Nephron (organoid): ENCODE measurements around the gene CLEC4G.

Source experiments
- H3K27ac Mint-ChIP-seq, 3 experiments: 2 replicates each; pipeline ENCODE4 v1.8.0; 2020; ENCODE audit warnings: mixed read lengths in 3 of 3, mild to moderate bottlenecking in 2 of 3, moderate library complexity in 1 of 3
- H3K27me3 Mint-ChIP-seq: 2 replicates; pipeline ENCODE4 v1.8.0; 2021; ENCODE audit warnings: low read depth, mild to moderate bottlenecking, moderate library complexity, mixed read lengths
- H3K36me3 Mint-ChIP-seq: 2 replicates; pipeline ENCODE4 v1.8.0; 2020; ENCODE audit warnings: low read depth, mixed read lengths
- H3K4me1 Mint-ChIP-seq: 2 replicates; pipeline ENCODE4 v1.8.0; 2020; ENCODE audit warnings: mixed read lengths
- H3K4me3 Mint-ChIP-seq, 3 experiments: 2 replicates each; pipeline ENCODE4 v1.8.0; 2020; ENCODE audit warnings: mild to moderate bottlenecking in 3 of 3, mixed read lengths in 3 of 3, moderate library complexity in 2 of 3
- H3K9me3 Mint-ChIP-seq: 2 replicates; pipeline ENCODE4 v1.8.0; 2020; ENCODE audit warnings: mixed read lengths
- CTCF ChIP-seq, 3 experiments: fragments of 200-600 bp; sonication (generic); IDR thresholded peaks; one replicate each; pipeline ENCODE4 v1.5.0; 2021; ENCODE audit warnings: antibody characterized with exemption in 3 of 3; ENCODE audit not compliant: unreplicated experiment in 3 of 3

CLEC4G gene

GRCh38 chr19:7743425-7743841 lies 11.5 kb upstream of the CLEC4G start:
- H3K27ac Mint-ChIP-seq = no peak overlapping the region
- H3K27me3 Mint-ChIP-seq = peaks cover 62% of the 10 kb centered on the region
- H3K9me3 Mint-ChIP-seq = peaks cover 5% of the 10 kb centered on the region
- H3K36me3 Mint-ChIP-seq = no peaks in the 10 kb centered on the region
- no peak overlapping the region for H3K4me3 Mint-ChIP-seq
- no peak for TF ChIP-seq CTCF (IDR thresholded peaks at IDR 0.05; ENCODE audit: unreplicated experiment in 3 of 3)
- H3K4me1 Mint-ChIP-seq = peaks cover 6% of the 10 kb centered on the region

GRCh38 chr19:7742991-7743390 lies 11.1 kb upstream of the CLEC4G start:
- H3K27me3 Mint-ChIP-seq = peaks cover 60% of the 10 kb centered on the region
- no peak overlapping the region for H3K4me3 Mint-ChIP-seq
- H3K27ac Mint-ChIP-seq = no peak overlapping the region
- H3K36me3 Mint-ChIP-seq = no peaks in the 10 kb centered on the region
- H3K9me3 Mint-ChIP-seq = peaks cover 1% of the 10 kb centered on the region
- peaks cover 6% of the 10 kb centered on the region for H3K4me1 Mint-ChIP-seq
- TF ChIP-seq CTCF (IDR thresholded peaks at IDR 0.05; ENCODE audit: unreplicated experiment in 3 of 3) = no peak

GRCh38 chr19:7742575-7742974 lies 10.7 kb upstream of the CLEC4G start:
- Mint-ChIP-seq H3K9me3 (no peaks in the 10 kb centered on the region), H3K4me1 (peaks cover 4% of the 10 kb centered on the region), H3K27me3 (peaks cover 59% of the 10 kb centered on the region), H3K27ac (no peak overlapping the region), H3K36me3 (no peaks in the 10 kb centered on the region), H3K4me3 (no peak overlapping the region)
- TF ChIP-seq CTCF (IDR thresholded peaks at IDR 0.05; ENCODE audit: unreplicated experiment in 3 of 3) = no peak

- H3K4me1 Mint-ChIP-seq = no peaks in the 10 kb centered on the region
- no peak overlapping the region for H3K4me3 Mint-ChIP-seq
- TF ChIP-seq CTCF (IDR thresholded peaks at IDR 0.05; ENCODE audit: unreplicated experiment in 3 of 3) = no peak
- H3K9me3 Mint-ChIP-seq = no peaks in the 10 kb centered on the region
- H3K27me3 Mint-ChIP-seq = peaks cover 71% of the 10 kb centered on the region
- no peaks in the 10 kb centered on the region for H3K36me3 Mint-ChIP-seq
- H3K27ac Mint-ChIP-seq = no peak overlapping the region
These were observed 8.8 kb upstream of the CLEC4G start for GRCh38 chr19:7740682-7741054.

- H3K4me3 Mint-ChIP-seq = no peak overlapping the region
- peaks cover 77% of the 10 kb centered on the region for H3K27me3 Mint-ChIP-seq
- no peak for TF ChIP-seq CTCF (IDR thresholded peaks at IDR 0.05; ENCODE audit: unreplicated experiment in 3 of 3)
- no peaks in the 10 kb centered on the region for H3K4me1 Mint-ChIP-seq
- H3K36me3 Mint-ChIP-seq = no peaks in the 10 kb centered on the region
- H3K27ac Mint-ChIP-seq = no peak overlapping the region
- no peaks in the 10 kb centered on the region for H3K9me3 Mint-ChIP-seq
These were observed 8.1 kb upstream of the CLEC4G start for GRCh38 chr19:7739801-7740681.

DNA sequence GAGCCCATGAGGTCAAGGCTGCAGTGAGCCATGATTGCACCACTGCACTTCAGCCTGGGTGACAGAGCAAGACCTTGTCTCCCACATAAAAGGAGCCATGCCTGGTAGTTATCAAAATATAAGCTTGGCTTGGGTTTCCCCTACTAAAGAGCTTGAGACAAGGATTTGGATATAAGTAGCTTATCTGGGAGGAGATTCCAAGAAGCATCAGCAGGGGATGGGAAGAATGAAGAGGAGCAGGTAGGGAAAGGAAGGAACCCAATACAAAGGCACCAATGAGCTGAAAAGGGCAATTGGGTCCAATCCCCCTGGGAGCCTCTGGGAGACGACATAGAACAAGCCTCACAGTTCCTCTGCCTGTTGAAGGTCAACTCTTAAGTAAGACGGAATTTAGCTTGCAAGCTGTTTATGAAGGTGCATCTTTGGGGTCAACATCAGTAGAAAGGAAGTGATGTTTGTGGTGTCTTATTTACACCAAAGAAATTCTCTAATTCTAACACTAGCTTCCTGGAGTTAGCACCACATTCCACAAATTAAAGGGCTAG lies 7.4 kb upstream of the CLEC4G start:
- no peak overlapping the region for H3K27ac Mint-ChIP-seq
- H3K9me3 Mint-ChIP-seq = no peaks in the 10 kb centered on the region
- H3K4me3 Mint-ChIP-seq = no peak overlapping the region
- no peaks in the 10 kb centered on the region for H3K36me3 Mint-ChIP-seq
- H3K4me1 Mint-ChIP-seq = no peaks in the 10 kb centered on the region
- no peak for TF ChIP-seq CTCF (IDR thresholded peaks at IDR 0.05; ENCODE audit: unreplicated experiment in 3 of 3)
- H3K27me3 Mint-ChIP-seq = peaks cover 78% of the 10 kb centered on the region
